HG02798 (cell line): Measurements from ENCODE around the gene APBA3.

Source experiments
- ATAC-seq: cut with Tn5 transposase; IDR thresholded peaks from one replicate; pipeline ENCODE4 v1.9.1; 2021; ENCODE audit warnings: mild to moderate bottlenecking; ENCODE audit not compliant: unreplicated experiment, poor library complexity

The APBA3 gene

DNA sequence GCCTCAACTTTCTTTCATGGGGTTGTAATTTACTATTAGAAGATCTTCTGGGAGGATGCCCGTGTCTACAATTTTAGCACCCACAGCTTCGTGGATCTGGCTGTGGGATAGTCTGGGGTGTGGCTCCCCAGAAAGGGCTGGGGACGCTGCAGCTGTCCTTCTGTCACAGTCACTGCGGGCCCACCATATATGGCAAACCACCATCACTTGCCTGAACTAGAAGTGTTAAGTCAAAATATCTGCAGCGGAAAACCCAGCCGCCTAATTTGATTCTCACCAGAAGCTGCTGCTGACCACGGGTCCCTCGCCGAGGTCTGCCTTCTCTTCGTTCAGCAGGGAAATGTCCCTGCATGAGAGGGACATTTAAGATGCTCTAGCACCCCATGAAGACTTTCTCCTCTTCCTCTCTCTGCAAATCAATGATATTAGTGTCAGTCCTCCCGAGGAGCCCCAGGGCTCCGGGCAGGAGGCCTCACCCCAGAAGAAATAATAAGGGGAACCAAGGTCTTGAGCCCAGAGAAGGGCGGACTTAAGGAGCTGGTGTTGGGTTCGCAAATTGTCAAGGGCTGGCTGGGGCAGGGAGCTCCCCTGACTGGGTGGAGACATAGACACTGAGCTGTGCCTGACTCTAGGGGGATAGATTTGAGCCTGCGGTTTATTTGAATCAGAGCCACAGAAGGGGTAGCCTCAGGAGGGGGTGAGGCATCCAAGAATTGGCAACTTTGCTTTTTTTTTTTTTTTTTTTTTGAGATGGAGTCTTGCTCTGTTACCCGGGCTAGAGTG is 27.7 kb upstream of the APBA3 start:
- ATAC-seq = no peak

- no peak for ATAC-seq
Measured at GRCh38 chr19:3785938-3786824, 24.7 kb upstream of the APBA3 start, which contains the start of gene MATK. Gene MATK, minus strand, starts transcription at chr19:3786381. Its CDS starts 1,246 bp downstream, at chr19:3785135.

DNA sequence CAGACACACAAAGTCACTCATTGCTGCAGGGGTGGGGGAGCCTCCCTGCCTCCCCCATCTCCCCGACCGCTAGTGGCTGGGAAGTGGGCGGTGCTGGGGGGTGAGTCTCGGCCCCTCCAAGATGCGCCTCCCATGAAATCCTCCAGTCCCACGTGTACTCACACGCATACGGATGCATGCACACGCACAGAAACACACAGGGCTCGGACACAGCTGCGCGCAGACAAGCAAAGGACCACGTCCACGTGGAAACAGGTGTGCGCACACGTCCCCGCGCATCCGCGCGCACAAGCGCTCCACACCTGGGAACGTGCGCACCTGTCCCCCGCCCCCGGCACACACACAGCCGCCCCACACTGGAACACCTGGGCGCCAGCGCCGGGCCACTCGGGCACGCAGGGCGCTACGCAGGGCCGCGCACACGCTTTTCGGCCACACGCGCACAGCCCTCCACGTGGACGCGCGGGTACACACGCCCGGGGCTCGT is 24.0 kb upstream of the APBA3 start:
- no peak for ATAC-seq

DNA sequence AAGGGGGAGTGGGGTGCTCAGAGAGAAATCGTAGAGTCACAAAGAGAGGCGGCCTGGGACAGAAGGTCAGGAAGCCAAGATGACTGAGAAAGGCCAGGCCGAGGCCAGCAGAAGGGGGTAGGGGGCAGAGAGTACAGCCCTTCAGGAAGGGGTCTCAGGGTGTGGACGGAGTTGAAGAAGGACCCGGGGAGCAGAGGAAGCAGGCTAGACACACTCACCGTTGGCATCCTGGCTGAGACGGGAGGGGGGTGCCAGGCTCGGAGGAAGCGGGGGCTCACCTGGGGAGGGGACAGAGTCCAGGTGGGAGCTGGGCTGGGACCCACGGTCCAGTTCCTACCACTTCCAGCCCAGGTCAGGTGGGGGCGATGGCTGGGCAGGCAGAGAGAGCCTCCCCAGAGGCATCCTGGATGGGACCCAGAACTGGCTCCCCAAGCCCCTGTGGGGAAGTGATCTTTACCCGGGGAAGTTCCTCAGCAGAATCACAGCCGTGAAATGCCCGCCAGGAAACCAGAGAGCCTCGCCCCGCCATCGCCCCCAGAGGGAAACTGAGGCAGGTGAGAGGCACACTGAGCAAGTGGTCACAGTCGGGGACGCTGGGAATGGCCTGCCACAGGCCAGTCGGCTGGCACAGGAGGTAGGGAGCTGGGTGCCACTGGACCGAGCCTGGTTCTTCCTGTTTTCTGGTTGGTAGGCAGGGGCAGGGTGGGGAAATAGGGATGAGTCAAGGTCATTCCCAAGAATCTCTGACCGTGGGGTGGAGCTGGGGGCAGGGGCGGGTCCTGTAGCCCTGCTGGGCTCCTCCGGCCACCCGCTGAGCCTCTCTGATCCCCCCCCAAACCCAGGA is 23.3 kb upstream of the APBA3 start:
- no peak for ATAC-seq

DNA sequence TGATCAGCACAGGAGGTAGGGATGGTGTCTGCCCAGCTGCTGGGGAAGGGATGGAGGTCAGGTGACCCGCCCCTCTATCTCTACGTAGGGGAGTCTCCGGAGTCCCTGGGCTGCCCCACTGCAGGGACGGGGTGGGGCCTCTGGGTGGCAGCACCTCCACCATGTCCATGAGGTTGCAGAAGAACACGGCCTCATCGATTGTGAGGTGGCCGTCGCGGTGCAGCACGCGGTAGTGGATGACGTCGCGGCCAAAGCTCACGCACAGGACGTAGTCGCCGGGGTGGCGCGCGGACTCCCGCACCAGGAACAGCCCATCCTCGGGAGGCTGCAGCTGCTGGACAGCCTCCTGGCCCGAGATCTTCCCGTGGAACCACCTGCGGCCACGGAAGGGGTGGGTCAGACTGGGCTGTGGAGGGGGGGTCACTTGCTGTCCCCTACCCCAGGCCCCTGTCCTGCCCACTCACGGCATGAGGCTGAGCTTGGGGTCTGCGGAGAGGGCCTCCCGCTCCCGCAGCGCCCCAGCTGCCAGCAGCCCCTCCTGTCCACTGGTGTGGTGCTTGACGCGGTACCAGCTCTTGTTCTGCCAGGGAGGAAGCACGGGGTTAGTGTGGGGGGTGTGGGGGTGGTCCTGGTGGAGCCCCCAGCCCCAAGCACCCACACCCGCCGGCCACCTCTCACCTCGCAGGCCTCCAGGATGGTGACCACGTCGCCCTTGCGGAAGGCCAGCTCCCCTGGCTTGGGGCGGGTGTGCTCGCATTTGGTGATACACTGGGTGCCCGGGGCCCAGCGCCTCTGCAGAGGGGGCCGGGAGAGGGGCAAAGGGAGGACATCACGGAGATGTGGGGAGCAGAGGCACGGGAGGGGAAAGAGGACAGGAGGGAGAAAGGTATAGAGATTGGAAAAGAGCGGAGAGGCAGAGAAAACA is 22.4 kb upstream of the APBA3 start:
- ATAC-seq = no peak

DNA sequence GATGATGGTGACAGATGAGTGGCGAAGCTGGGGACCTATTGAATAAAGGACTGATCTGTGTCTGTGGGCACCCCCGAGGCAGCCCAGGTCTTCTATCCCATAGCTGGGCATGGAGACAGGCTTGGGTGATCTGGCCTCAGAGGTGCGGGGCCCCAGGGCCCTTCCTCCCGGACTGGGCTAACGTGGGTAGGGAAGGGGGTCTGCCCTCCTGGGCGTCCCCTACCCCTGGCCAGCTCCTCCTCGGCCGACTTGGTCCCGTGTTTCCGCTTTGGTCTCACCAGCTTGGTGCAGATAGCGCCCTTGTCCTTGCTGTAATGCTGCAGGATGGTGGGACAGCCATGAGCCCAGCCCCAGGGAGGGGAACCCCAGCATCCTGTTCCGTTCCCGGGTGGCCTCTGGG is 21.4 kb upstream of the APBA3 start:
- no peak for ATAC-seq

- ATAC-seq = no peak
Measured at GRCh38 chr19:3782330-3782729, 20.8 kb upstream of the APBA3 start.

DNA sequence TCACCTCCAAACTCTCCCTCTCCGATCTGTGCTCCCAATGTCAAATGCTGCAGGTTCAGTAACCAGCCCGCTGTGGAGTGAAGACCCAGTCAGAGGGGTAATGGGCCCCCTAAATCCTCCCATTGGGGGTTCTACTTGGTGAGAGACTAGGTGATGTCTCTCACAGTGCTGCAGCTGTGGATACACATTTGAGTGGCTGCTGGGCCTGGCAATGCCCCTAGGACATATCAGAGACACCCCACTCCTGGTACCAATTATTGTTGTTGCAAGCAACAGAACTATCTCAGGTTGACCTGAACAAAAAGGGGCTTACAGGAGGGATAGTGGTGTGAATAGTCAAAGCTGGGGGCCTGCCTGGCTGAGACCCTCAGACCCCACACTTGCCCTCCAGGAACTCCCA is 20.1 kb upstream of the APBA3 start:
- no peak for ATAC-seq

DNA sequence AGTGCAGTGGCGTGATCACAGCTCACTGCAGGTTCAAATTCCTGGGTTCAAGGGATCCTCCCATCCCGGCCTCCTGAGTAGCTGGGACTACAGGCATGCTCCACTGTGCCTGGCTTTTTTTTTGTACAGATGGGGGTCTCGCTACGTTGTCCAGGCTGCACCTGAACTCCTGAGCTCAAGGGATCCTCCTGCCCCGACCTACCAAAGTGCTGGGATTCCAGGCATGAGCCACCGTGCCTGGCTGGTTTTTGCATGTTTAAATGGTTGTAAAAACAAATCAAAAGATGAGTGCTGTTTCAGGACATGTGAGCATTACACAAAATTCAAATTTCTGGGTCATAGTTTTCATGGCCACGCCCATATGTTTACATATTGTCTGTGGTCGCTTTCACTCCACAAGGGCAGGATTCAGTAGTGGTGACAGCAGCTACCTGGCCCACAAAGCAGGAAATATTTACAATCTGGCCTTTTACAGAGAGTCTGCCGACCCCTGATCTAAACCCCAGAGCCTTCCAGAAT is 19.4 kb upstream of the APBA3 start:
- no peak for ATAC-seq

- no peak for ATAC-seq
Measured at GRCh38 chr19:3778899-3779723, 17.6 kb upstream of the APBA3 start.

DNA sequence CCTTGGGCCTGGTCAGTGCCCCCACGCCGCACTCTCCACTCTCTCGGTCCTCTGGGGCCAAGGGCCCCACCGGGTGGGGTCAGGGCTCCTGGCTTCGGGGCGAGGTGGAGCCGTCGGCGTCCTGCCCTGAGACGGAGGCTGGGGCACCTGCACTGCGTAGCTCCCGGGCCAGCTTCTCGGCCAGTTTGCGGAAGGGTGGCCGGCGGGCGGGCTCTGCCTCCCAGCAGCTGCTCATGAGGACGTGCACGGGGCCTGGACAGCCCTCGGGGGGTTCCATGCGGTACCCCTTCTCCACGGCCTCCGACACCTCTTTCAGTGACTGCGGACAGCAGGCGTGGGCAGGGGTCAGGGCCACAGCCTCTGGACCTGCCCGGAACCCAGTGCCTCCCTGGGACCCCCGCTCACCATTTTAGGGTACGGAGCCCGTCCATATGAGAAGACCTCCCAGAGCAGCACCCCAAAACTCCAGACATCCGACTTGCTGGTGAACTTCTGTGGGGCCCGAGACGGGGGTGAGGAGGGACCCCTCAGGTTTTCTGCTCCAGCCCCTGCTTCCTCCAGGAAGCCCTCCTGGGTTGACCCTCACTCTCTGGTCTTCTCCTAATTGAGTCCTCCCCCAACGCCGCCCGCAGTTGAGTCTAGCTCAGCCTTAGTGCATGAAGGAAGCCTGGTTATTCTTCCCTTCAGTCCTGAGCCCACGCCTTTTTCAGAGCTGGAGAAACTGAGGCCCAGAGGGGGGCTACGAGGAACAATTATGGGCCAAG is 16.8 kb upstream of the APBA3 start:
- ATAC-seq = no peak

GRCh38 chr19:3776479-3777040 is 15.1 kb upstream of the APBA3 start:
- no peak for ATAC-seq

- no peak for ATAC-seq
Measured at GRCh38 chr19:3775831-3776230, 14.3 kb upstream of the APBA3 start.

DNA sequence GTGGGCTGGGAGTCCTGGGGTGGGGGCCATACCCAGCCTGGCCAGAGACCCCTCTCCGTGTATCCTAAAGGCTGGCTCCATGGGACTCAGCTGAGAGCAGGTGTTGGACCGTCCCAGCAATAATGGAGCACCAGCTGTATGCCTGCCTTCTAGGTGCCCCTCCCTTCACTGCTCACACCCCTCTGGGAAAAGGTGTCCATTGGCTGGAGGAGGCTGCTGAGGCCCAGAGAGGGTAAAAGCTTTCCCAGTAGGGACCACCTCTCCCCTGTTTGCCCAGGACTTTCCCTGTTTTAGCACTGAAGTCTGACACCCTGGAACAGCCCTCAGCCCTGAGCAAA is 13.9 kb upstream of the APBA3 start:
- ATAC-seq = no peak

- no peak for ATAC-seq
Measured at GRCh38 chr19:3774621-3775373, 13.3 kb upstream of the APBA3 start.

DNA sequence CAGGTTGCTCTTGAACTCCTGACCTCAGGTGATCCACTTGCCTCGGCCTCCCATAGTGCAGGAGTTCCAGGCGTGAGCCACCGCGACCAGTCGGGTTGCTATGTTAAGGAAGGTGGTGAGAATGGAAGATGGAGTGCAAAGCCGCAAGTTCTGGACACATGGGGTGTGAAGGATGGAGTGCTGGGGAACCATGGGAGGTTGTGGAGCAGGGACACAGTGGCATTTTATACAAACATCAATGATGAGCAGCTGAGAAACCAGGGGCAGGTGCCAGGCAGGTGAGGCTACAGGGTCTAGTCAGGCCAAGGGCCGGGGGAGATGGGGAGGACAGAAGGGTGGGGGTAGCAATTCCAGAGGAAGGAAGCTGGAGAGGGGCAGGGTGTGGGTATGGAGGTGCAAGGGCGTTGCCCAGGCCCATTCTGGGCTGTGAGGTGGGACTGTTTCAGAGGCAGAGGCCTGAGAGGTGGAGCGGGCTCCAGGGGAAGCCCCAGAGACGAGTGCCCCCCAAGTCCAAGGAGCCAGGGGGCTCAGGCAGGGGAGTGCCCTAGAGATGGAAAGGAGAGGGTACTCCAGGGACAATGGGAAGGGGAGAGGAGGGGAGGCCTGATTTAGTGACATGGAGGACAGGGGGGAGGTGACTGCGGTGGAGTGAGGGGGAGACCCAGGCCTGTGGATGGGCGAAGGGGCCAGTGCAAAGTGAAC is 12.5 kb upstream of the APBA3 start:
- ATAC-seq = no peak
